Esophagus mucosa (tissue), 1 donor: Measurements from ENCODE around the gene ING5. TPM values are rescaled to one million over a fixed set of nuclear protein-coding genes. Genes with fewer than 3 reads are reported as not detected.
"Not testable (repeated sequence)": the region's sequence is repeated elsewhere in the genome, so short reads cannot be mapped to it uniquely, and the experiment has no call there.

Experiments
- ATAC-seq: fragments of 200-7000 bp; cut with Tn5 transposase; one replicate; pipeline ENCODE4 v1.9.1; 2020
- total RNA-seq: library from RNA; stranded (reverse); gene quantifications from one replicate; pipeline ENCODE4 v1.2.4, GENCODE V29; 2023
- donor health status: DM: yes; HTN: yes; CAD: no.

Gene ING5
- total RNA-seq, 1 donor from 2014 or later, result 16.5 TPM

GRCh38 chr2:241708879-241709278 is 7.0 kb downstream of the ING5 start:
- ATAC-seq, result no peak

DNA sequence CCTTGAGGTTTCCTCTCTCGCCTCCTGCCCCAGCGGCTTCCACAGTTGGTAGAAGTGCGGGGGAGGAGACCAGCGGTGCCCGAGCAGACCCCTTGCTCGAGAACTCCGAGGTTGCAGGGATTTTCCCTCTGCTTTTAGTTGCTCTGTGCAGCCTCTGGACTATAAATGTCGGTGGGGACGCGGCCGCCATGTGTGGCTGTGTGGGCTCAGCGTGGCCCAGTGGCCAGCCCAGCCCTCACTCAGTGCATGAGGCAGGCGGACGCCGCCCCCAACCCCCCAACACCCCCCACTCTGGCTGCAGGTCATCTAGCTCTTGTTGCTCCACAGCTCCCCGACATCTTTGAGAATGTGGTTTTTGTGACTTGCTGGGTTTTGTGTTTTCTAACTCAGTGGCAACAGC is 17.3 kb downstream of the ING5 start:
- no peak for ATAC-seq

DNA sequence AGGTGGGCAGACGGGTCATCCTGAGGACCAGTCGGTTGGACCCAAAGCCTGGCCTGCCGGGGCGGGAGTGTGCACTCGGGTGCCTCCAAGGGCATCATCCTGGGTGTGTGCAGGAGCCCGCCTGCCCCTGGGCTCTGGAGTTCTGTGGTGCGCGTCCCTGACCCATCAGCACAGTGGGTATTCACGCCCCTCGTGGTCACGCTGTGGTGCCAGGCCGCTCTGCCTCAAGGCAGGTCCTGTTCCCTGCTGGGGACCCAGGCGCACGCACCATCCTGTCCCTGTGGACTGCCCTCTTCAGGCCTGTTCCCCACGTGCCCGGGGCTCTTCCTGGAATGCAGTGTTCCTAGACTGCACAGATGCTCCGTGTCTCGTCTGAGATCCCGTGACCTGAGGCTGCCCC is 18.3 kb downstream of the ING5 start:
- peak; percentile 35 for ATAC-seq

DNA sequence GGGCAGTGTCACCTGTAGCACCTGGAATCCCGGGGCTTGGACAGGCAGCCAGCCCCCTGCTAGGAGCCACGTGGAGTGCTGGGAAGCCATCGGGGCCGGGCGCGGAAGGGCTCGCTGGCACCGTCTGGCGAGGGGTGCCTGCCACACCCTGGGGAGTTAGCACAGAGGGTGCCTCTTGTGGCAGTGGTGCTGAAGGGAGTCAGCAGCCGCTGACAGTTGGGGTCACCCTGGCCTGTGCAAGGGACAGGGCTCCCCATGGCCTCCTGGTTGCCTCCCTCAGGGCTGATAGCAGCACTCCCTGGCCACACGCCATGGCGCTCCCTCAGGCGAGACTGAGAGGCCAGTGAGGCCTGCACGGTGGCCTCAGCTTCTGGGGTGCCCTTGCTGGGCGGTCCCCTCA is 18.7 kb downstream of the ING5 start:
- peak; percentile 15 for ATAC-seq

- no peak for ATAC-seq
These were observed 20.0 kb downstream of the ING5 start for GRCh38 chr2:241721852-241722251.

GRCh38 chr2:241722896-241723454 is 21.1 kb downstream of the ING5 start:
- ATAC-seq, result no peak

GRCh38 chr2:241724259-241724974 is 22.6 kb downstream of the ING5 start:
- no peak for ATAC-seq

DNA sequence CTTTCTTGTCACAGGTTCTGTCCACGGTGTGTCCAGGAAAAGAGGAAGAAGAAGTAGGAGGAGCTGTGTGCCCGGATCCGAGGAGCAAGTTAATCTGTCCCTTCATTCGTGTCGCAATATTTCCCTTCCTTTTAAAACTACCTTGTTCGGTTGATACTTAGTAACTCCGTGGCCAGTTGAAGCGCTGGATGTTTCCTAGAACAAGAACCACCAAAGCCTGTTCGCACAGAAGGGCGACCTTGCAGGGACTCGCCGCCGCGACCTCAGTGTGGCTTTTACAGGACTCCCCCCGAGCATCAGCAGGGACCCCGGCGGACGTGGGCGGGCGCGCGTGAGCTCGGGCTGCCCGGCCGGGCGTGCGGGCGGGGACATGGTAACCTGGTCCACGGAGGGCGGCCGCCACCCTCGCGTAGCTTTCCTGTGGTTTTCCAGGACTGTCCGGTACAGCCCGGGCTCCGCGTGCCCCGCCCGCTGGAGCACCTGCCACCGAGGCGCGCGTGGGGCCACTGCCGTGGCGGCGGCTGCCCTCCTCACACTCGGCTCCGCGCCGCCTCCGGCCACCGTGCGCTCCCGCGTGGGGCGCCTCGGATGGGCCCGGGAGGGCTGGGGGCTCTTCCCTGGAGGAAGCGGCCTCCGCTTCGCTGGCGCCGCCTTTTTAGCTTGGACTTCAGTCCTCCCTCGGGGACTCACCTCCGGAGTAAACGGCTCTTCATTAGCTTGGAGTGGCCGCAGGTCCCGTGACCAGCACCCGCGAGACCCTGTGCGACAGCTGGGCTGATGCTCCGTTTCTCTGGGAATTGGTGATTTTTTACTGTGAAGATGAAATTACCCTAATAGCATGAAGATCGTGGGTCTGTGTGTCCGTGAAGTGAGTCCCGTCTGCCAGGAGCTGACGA is 23.4 kb downstream of the ING5 start:
- peak; percentile 4 for ATAC-seq

DNA sequence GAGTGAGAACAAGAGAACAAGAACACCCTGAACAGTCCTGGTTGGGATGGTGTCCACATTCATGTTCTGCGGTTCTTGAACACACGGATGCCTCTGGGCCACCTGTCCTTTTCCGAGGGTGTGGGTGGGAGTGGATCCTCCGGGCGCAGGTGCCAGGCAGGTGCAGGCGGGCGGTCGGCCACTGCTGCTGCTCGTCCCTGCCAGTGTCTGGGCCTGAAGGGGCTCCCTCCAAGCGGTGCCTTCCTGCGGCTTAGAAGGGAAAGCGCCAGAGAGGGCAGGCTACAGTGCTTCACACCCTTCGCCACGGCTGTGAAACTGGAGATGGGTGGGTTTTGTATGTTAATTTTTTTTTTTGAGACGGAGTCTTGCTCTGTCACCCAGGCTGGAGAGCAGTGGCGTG is 24.6 kb downstream of the ING5 start:
- no peak for ATAC-seq

GRCh38 chr2:241728000-241728399 is 26.2 kb downstream of the ING5 start:
- no peak for ATAC-seq

DNA sequence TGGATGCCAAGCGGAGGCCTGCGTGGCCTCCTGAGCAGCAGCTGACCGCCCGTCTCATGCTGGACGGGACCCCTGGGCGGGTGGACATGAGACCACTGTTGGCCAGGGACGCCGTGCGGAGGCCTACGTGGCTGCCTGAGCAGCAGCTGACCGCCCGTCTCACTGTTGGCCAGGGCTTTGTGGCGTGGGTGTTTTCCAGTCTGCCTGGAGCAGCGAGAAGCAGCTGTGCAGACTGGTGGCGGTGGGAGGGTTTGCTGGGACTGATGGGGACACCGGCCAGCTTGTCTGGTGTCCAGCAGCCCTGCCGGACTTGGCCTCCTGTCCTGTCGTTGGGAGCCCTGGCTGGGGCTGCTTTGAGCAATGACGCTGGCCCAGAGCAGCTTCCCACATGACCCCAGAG is 26.8 kb downstream of the ING5 start:
- ATAC-seq, result peak; percentile 4

- ATAC-seq, result no peak
These were observed 28.0 kb downstream of the ING5 start for GRCh38 chr2:241729868-241730267.

GRCh38 chr2:241730671-241731293 is 28.9 kb downstream of the ING5 start:
- no peak for ATAC-seq

- not testable (repeated sequence) for ATAC-seq
These were observed 30.8 kb downstream of the ING5 start for GRCh38 chr2:241732513-241733186.

DNA sequence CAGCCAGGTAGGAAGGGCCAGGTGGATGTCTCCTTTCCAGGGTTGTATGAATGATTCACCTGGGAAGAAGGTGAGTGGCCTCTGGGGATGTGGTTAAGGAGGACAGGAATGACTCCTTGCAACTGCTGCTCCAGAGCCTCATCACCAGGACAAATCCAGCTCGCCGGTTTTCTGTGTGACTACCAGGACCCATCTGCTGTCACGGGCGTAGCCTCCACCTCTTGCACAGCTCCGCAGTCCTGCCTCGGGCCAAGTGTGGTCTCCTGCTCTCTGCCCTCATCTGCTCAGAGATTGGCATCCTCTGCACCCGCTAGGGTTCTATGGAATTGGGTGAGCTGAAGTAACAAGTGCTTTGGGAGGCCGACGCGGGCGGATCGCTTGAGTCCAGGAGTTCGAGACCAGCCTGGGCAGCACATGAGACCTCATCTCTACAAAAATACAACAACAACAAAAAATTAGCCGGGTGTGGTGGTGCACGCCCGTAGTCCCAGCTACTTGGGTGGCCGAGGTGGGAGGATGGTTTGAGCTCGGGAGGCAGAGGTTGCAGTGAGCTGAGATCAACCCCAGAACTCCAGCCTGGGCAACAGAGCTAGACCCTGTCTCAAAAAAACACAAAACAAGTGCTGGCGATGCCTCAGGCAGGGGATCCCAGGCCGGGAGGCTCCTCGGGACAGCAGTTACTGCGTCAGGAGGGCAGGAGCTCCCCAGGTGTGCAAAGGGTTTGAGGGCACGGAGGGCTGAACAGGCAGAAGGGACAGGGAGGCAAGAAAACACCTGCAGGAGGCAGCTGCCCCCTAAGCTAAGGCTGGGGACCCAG is 31.8 kb downstream of the ING5 start:
- ATAC-seq, result no peak

- no peak for ATAC-seq
These were observed 32.3 kb downstream of the ING5 start for GRCh38 chr2:241734208-241734466.

DNA sequence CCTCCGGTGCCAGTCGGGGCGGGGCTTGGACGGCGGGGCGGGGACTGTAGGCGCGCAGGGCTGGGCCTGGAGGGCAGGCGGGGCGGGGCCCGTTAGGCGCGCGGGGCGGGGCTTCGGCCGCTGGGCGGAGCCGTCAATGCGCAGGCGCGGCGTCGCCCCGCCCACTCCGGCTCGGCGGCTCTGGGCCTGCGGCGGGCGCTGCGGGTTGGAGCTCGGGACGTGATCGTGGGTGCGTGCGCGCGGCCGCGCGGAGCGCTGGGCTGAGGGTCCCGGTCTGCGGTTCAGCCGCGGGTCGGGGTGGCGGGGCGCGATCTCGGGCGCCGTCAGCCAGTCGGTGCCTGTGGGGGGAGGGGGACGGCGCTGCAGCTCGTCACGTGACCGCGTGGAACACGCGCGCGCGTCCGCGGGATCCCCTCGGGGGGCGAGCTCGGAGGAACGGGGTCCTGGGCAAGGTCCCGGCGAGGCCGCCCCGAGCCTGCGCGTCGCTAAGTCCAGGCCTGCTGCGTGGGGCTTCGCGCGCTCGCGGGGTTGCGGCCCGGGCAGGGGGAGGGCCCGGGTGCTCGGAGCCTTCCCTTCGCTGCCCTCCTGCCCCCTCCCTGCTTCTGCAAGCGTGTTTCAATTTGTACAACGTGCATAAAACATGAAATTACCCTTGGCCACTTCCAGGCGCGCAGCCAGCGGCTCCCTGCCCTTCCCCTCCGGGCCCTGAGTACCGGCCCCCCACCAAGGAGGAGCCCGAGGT is 32.8 kb downstream of the ING5 start, which contains the start of gene D2HGDH:
Gene D2HGDH, plus strand, starts transcription at position 164 of the 742 bp plus-strand sequence. CDS start 595 bp downstream, outside the sequence.
- ATAC-seq, result peak; percentile 92

DNA sequence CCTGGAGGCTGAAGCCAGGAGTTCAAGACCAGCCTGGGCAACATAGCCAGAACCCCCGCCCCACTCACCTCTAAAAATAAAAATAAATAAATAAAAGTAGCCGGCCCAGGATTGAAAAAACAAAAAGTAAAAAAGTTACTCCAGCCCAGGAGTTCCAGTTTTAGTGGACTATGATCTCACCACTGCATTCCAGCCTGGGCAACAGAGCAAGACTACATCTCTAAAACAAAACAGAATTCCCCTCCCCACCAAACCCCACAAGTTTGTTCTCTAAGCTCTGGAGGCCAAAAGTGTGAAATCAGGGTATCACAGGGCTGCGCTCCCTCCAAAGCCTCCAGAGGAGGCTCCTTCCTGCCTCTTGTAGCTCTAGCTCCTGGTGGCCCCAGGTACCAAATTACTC is 34.3 kb downstream of the ING5 start:
- no peak for ATAC-seq

DNA sequence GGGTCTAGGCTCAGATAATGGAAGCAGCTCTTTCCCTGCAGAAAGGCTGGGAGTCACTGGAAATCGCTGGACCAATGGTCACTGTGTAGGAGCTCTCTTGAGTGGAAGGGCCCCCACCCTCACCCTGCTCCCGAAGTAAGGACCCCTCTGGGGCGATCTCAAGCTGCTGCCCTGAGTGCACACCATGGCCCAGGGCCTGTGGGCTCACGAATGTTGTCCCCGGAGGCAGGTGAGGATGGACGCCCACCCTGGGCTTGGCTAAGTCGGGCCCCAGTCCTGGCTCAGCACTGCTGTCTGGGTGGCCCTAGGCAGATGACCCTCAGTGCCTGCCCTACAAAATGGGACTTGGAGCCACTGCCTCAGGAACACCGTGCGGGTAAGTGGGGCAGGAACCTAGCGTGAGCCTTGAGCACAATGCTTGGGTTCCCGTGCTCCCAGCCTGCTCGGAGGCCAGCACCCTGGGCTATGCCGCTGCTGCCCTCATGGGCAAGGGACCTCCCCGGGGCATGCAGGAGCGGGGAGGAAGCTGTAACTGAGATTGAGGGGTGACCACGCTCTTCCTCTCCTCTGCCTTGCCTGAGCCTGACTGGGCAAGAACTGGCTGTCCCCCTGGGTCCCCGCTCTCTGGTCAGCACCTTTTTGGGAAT is 36.3 kb downstream of the ING5 start:
- ATAC-seq, result no peak

DNA sequence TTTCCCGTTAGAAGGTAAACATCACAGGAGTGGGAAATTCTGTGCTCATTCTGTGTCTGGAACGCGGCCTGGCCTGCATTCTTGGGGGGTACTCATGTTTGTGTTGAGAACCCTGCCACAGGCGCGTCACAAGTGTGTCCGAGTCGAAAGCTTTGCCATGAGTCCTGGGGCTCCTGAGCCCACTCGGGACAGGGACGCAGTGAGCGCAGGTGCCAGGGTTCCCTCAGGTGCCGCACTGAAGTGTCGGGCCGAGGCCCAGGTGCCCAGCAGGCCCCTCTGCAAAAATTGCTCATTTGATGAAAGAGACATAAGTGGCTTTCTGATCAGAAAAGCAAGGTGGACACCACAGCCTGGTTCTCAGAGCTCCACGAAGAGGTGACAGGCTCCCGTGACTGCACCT is 37.3 kb downstream of the ING5 start:
- ATAC-seq, result no peak

DNA sequence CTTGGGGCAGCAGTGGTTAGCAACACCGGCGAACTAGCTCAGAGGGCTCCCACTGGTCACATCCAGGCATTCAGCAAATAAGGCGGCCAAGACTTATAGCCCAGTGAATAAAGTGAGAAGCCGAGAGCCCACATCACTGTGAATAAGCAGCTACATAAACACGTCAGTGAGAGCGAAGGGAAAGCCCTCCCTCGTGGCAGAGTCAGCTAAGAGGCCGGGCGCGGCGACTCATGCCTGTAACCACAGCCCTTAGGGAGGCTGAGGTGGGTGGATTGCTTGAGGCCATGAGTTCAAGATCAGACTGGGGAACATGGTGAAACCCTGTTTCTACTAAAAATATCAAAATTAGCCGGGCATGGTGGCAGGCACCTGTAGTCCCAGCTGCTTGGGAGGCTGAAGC is 37.8 kb downstream of the ING5 start:
- ATAC-seq, result no peak
